Stomach (tissue), 4 donors: ENCODE data around the gene CRACDL.

Experiments used
- CTCF ChIP-seq, 7 experiments: fragments of 450-650 bp in 4 of 7; fragments of 200-600 bp in 3 of 7; sonication (generic) in 3 of 7; IDR thresholded peaks; one replicate each; pipeline ENCODE4 v1.5.1; 2016 to 2019; ENCODE audit warnings: antibody characterized with exemption in 7 of 7, control low read depth in 2 of 7, mild to moderate bottlenecking in 1 of 7
- POLR2A ChIP-seq, 4 donors: fragments of 450-650 bp; IDR thresholded peaks; one replicate each; pipeline ENCODE4 v1.6.1; 2016; ENCODE audit warnings: antibody characterized with exemption in 4 of 4, control low read depth in 2 of 4, mild to moderate bottlenecking in 1 of 4, moderate library complexity in 1 of 4
- POLR2AphosphoS5 ChIP-seq, 3 donors: sonication (generic); formaldehyde crosslinking; IDR thresholded peaks; one replicate each; pipeline ENCODE4 v1.6.1; 2016; ENCODE audit warnings: antibody characterized with exemption in 3 of 3

GRCh38 chr2:98805412-98806171, 130.4 kb downstream of the CRACDL start:
- no peak for TF ChIP-seq CTCF (IDR thresholded peaks at IDR 0.05)
- TF ChIP-seq POLR2A (IDR thresholded peaks at IDR 0.05): no peak
- TF ChIP-seq POLR2AphosphoS5 (IDR thresholded peaks at IDR 0.05): no peak
